Suppressor macrophage treated with lipopolysaccharide for 1 hour (primary cell): Measurements from ENCODE around the gene IL36RN.

Experiments
- DNase-seq, 3 donors: peaks; one replicate each; pipeline ENCODE4 v3.0.0-alpha.2; 2020 to 2022

IL36RN gene

DNA sequence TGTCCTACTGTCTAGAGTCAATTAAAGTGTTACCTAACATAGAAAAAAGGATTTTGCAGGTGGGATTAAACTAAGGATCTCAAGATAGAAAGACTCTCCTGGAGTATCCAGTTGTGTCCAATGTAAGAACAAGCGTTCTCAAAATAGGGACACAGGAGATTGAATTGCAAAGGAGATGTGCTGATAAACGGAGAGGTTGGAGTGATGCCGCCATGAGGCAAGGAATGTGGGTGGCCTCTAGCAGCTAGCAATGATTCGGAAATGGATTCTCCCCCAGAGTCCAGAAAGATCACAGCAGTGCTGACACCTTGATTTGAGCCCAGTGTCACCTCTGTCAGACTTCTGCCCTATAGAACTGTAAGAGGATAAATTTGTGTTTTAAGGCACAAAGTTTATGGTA, 44.3 kb downstream of the IL36RN start:
- DNase-seq = no peak

DNA sequence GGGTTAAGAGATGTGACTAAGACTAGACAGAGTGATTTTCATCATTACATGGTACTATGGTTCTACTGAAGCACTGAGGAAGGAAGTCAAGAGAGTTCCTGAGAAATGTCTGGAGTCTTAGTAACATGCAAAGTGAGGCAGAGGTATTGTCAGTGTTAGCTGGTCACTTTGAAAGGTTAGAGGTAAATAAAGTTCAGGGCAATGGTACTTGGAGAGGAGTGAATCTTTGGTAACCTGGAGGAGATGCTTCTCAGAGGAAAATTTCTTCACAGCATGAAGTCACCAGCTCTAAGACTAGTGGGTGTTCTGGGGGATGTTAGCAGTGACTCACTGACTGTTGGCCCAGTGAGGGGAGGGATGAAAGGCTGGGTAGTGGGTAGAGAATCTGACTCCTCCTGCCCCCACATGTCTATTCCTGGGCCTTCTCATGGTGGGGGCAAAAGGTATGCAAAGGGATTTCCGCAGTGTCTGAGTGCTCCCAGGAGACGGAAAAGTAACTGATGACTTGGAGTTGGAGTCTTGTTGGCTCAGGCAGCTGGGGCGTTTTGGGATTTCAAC, 45.1 kb downstream of the IL36RN start:
- peak; percentile 90 to 95 (median 93) for DNase-seq

DNA sequence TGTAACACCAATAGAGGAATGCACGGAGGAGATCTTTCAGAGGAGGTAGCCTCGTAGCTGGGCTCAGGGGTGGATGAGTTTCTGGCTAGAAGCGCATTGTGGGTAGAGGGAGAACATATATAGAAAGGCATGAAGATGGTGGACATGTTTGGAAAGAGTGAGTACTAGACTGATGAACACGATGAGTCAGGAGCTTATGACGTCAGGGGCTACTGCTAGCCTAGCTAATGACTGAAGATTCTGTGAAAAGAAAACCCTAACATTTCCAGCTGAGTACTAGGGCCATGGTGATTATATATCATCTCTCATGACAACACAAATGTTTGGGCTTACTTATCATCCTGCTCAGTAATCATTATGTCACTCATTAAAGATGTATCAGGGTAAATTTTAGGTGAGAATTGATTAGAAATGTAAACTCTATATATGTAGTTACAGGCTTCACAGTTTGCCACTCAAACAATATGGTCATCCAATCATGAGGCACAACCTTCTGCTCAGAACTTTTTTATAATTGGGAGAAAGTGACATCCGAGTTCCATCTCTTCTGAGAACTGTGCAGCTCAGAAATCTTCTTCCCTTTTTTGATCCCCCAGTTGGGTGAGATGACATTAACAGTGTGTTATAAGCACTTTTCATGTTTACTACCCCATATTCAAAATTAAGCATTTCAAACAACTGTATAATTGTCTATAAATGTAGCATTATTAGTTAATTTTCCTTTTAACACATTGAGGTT, 46.2 kb downstream of the IL36RN start:
- peak; percentile 92 to 98 (median 95) for DNase-seq

DNA sequence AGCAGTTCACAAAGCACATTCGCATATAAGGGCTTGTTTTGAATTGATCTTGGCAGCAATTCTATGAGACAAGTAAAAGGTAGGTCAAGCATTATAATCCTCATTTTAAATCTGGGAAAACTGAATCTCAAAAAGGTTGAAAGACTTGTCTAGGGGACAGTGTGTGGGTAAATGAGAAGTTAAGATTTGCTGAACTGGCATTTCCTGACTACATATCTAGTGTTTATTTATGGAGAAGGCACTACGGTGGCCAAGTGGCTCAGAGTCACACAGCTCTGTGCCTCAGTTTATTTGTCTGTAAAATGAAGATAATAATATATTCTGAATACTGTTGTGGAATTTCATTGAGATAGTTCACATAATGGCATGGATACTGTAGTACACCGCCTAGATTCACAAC, 52.1 kb downstream of the IL36RN start:
- peak in 1 of 3 donors; percentile 29 for DNase-seq

DNA sequence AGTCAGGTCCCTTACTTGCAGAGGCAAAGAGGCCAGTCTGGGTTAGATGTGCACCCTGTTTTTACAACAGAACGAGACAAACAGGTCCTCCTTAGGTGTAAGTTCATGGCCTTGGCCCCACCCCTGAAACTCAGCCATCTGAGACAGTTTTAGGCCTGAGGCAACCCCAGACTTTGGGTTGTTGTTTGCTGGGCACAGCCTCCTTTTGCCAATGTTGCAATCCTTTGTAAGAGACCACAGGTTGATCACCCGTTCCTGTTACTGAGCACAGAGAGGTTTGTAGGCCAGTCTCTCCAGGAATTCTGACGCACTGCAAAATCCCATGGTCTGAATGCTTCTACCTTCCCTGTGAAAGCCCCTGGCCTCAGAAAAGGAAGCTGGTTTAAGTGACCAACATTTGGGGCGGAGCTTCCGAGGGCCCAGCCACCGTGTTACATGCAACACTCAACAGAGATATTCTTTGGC, 52.9 kb downstream of the IL36RN start:
- DNase-seq = peak; percentile 90 to 97 (median 92)

DNA sequence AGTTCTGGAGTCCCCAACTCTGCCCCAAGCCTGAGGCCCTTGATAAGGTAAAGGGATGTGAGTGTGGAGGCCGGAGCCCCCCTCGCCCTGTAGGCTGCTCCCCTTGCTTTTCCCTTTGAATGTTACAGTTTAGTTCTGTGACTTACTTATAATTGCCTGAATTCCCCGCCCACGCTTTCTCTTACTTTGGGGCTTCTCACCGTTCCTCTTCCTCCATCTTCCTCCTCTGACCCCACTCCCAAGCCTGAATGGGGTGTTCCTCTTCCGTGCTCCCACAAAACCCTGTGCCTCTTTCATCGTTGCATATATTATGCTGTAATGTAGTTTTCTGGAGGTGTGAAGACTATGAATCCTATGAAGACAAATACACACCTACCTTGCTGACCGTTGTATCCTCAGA, 53.4 kb downstream of the IL36RN start:
- peak in 2 of 3 donors; percentile 62 to 68 for DNase-seq

DNA sequence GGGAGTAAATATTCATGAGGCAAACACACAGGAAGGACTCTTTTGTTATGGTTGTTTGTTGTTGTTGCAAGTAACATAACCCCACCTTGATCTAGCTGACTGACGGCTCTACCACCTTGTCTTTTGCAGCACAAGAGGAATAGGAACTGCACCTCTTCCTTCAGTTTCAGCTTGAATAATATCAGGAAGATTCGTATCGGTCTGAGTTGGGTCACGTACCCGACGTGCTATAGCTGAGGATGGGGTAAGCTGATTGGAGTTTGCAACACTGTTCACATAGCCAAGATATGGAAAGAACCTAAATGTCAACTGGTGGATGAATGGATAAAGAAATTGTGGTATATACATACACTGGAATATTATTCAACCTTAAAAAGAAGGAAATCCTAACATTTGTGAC, 53.9 kb downstream of the IL36RN start:
- DNase-seq = no peak

DNA sequence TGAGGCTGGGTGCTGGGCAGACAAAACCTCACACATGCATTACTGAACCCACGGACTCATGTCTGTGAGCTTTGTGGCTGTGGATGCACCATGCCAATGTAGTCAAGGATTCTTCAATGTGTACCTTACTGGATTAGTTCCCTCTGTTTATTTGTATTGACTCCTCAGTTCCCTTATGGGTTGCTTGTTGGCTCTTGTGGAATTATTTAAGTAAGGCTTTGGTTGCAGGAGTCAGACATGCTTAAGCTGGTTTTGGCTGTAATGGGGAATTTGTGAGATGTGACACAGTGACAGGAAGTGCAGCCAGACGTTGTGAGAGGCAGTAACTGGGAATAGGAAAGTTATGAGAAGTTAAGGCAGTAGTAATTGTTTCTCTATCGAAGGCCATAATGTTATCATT, 54.8 kb downstream of the IL36RN start:
- peak in 2 of 3 donors; percentile 63 to 73 for DNase-seq
